ENCODE results near the gene MN1. TPM values are rescaled to one million over a fixed set of nuclear protein-coding genes. Genes with fewer than 3 reads are reported as not detected.

MN1 gene
- total RNA-seq, 1 experiment from 2014 or later: 1.9 TPM

DNA sequence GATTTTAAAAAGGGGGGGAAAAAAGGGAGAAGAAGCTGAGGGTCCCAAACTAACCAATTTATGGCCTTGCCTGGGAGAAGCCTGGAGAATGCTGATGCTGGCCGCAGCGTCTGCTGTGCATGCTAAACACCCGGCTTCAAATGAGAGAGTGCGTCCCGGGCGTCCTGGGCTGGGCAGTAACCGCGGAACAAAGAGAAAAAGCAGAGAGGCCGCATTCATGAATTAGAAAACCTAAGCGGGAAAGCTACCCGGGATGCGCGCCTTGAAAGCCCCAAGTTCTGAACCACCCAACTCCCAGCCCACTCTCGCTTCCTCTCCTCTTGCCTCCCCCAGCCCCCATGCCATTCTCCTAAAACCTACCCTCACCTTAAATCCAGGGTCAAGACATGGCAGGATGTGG, 6.5 kb downstream of the MN1 start:
- Histone ChIP-seq H3K27me3 (no peaks in the 10 kb centered on the region), H3K4me3 (no peak overlapping the region), H3K9me3 (no peaks in the 10 kb centered on the region), H3K36me3 (no peaks in the 10 kb centered on the region)
- no peak for DNase-seq

GRCh38 chr22:27794226-27794625, 7.3 kb downstream of the MN1 start:
- no peak for DNase-seq
- H3K9me3 ChIP-seq: no peaks in the 10 kb centered on the region
- H3K27me3 ChIP-seq: no peaks in the 10 kb centered on the region
- H3K36me3 ChIP-seq: no peaks in the 10 kb centered on the region
- H3K4me3 ChIP-seq: no peak overlapping the region

GRCh38 chr22:27793576-27793975, 8.0 kb downstream of the MN1 start:
- no peak overlapping the region for H3K4me3 ChIP-seq
- no peaks in the 10 kb centered on the region for H3K36me3 ChIP-seq

DNA sequence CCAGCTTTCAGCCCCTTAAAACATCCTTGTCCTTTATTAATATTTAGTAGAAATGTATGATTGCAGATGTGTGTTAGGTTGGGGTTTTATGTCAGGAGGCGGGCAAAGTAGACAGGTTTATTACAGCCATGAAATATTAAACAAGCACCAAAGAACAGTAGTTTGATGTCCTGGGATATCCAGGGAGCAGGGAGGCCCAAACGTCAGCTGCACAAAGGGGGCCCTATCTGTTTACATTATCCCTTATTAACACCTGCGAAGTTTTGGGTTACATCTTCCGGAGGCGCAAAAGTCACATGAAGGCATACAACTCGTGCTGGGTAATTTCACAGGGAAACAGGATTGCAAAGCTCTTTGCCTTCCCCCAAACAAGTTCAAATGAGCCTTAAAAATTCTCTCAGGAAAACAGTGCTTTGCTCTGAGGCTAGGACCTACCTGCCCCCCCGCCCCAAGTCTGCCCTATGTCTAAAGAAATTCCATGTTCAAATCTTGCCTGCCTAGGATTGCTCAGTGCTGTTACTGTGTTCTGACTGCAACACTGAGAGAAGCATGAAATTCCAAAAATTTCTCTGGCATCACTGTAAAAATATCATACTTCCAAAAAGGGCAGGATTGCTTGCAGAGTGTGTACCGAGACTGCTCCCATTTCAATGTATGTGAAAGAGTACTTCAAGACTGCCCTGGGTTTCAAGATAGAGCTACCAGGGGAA, 8.9 kb downstream of the MN1 start:
- Histone ChIP-seq H3K36me3 (no peaks in the 10 kb centered on the region), H3K9me3 (no peaks in the 10 kb centered on the region), H3K27me3 (no peaks in the 10 kb centered on the region), H3K4me3 (no peak overlapping the region)
- no peak for DNase-seq

More at GRCh38 chr22:27793576-27793975, 8.0 kb downstream of the MN1 start:
- no peak for DNase-seq
- Histone ChIP-seq H3K9me3 (no peaks in the 10 kb centered on the region), H3K27me3 (no peaks in the 10 kb centered on the region)

DNA sequence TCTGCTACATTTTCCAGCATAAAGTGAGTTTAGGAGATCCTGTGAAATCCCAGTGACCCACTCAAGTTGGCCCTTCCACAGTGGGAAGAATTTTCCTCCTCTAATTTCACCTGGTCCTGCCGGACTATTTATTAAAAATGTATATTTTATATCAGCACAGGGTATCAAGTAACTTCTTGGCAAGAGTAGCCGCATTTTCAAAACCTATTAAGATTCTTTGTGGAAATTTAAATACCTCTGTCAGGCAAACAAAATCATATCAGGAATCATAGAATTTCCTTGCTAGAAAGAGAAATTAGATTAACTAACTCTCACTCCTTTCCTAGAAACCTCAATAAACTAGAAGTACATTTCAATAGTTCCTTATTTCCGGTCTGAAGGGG, 9.7 kb downstream of the MN1 start:
- no peaks in the 10 kb centered on the region for H3K36me3 ChIP-seq
- no peak overlapping the region for H3K4me3 ChIP-seq
- H3K9me3 ChIP-seq: no peaks in the 10 kb centered on the region
- H3K27me3 ChIP-seq: no peaks in the 10 kb centered on the region
- DNase-seq: no peak

- Histone ChIP-seq H3K4me3 (no peak overlapping the region), H3K27me3 (no peaks in the 10 kb centered on the region), H3K36me3 (no peaks in the 10 kb centered on the region), H3K9me3 (no peaks in the 10 kb centered on the region)
- no peak for DNase-seq
Measured at GRCh38 chr22:27791159-27791858, 10.2 kb downstream of the MN1 start.

GRCh38 chr22:27790376-27791158, 11.0 kb downstream of the MN1 start:
- H3K4me3 ChIP-seq: no peak overlapping the region
- H3K9me3 ChIP-seq: no peaks in the 10 kb centered on the region
- DNase-seq: no peak
- no peaks in the 10 kb centered on the region for H3K36me3 ChIP-seq
- H3K27me3 ChIP-seq: no peaks in the 10 kb centered on the region

- DNase-seq: no peak
- no peaks in the 10 kb centered on the region for H3K9me3 ChIP-seq
- H3K36me3 ChIP-seq: no peaks in the 10 kb centered on the region
- H3K27me3 ChIP-seq: no peaks in the 10 kb centered on the region
- no peak overlapping the region for H3K4me3 ChIP-seq
Measured at GRCh38 chr22:27788500-27789288, 12.9 kb downstream of the MN1 start.

GRCh38 chr22:27786965-27787364, 14.6 kb downstream of the MN1 start:
- Histone ChIP-seq H3K4me3 (no peak overlapping the region), H3K36me3 (no peaks in the 10 kb centered on the region), H3K9me3 (no peaks in the 10 kb centered on the region), H3K27me3 (no peaks in the 10 kb centered on the region)
- DNase-seq: no peak

- H3K9me3 ChIP-seq: no peaks in the 10 kb centered on the region
- H3K36me3 ChIP-seq: no peaks in the 10 kb centered on the region
- no peaks in the 10 kb centered on the region for H3K27me3 ChIP-seq
- DNase-seq: no peak
- H3K4me3 ChIP-seq: no peak overlapping the region
Measured at GRCh38 chr22:27786291-27786932, 15.1 kb downstream of the MN1 start.

DNA sequence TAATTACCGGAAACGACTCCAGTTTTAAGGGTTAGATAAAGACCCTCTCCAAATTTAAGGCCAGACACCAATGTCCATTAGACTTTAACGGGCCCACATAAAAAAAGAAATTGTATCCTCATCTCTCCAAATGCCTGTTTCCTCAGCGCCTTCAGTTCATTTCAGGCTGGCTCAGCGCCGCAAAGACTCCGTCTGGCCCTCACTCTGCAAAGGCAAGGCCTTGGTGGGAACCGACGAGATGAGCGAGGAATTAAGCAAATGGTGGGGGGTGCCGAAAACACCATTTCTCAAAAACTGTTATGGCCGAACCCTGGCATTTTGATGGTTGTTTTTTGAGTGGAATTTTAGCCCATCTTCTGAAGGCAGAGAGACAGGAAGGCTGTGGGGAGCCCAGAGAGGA, 15.7 kb downstream of the MN1 start:
- H3K36me3 ChIP-seq: no peaks in the 10 kb centered on the region
- H3K9me3 ChIP-seq: no peaks in the 10 kb centered on the region
- no peak for DNase-seq
- no peaks in the 10 kb centered on the region for H3K27me3 ChIP-seq
- no peak overlapping the region for H3K4me3 ChIP-seq

DNA sequence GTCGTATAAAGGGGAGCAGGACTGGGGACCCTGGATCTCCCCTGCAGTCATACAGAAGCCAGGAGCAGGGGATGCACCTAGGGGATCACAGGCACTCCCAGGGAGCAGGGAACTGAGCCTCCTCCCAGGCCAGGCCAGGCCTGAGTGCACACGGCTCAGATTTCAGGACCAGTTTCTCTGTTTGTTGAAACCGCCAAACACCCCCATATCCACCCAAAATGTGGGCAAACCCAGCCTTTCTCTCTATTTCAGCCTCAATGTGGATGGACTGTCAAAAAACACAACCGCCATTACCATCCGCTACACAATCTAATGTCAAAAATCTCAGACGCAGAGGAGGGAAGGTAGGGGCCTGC, 17.5 kb downstream of the MN1 start:
- no peak overlapping the region for H3K4me3 ChIP-seq
- no peak for DNase-seq
- H3K36me3 ChIP-seq: no peaks in the 10 kb centered on the region
- H3K27me3 ChIP-seq: no peaks in the 10 kb centered on the region
- no peaks in the 10 kb centered on the region for H3K9me3 ChIP-seq

- no peaks in the 10 kb centered on the region for H3K36me3 ChIP-seq
- H3K4me3 ChIP-seq: no peak overlapping the region
- no peak for DNase-seq
- no peaks in the 10 kb centered on the region for H3K9me3 ChIP-seq
- no peaks in the 10 kb centered on the region for H3K27me3 ChIP-seq
Measured at GRCh38 chr22:27783436-27784119, 18.0 kb downstream of the MN1 start.

DNA sequence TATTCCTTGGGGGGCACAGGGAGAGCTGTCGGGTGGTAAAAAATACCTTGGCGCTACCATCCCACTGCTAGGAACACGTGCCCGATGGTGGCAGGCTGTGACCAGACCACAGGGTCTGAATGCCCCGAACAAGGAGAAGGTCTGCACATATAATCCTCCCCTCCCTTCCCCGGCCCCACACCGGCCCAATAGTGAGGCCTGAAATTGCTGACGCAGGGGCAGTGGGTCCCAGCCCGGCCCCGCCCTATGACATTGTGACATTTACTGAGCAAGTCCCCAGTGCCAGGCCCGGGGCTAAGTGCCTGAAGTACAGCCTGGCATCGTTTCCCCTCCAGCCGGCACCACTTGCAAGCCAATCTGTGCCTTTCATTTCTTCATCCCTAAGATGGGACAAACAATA, 19.5 kb downstream of the MN1 start:
- Histone ChIP-seq H3K27me3 (no peaks in the 10 kb centered on the region), H3K36me3 (no peaks in the 10 kb centered on the region), H3K4me3 (no peak overlapping the region), H3K9me3 (no peaks in the 10 kb centered on the region)
- no peak for DNase-seq

GRCh38 chr22:27780161-27780575, 21.4 kb downstream of the MN1 start:
- no peak for DNase-seq

DNA sequence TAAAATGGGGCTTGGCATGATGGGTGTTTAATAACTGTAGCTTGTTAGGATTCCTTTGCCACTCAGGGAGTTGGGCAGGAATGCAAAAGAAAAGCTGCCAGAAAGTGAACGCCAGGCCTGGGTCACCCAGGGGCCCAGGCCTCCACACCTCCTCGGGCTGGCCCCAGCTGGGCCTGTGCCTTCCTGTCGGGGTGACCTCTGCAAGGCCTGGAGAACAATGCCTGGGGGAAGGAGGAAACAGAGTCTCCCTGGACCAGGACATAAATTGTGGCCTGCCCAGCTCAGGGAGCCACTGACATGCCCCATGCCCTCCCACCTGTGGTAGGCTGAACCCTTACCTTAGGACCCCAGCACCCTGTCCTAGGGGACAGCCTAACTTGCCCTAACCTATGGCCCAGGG, 21.9 kb downstream of the MN1 start:
- H3K4me3 ChIP-seq: no peak overlapping the region
- H3K9me3 ChIP-seq: no peaks in the 10 kb centered on the region
- no peaks in the 10 kb centered on the region for H3K36me3 ChIP-seq
- H3K27me3 ChIP-seq: no peaks in the 10 kb centered on the region
- DNase-seq: no peak

More at GRCh38 chr22:27780161-27780575, 21.4 kb downstream of the MN1 start:
- Histone ChIP-seq H3K9me3 (no peaks in the 10 kb centered on the region), H3K36me3 (no peaks in the 10 kb centered on the region), H3K4me3 (no peak overlapping the region), H3K27me3 (no peaks in the 10 kb centered on the region)
